Stimulated activated CD8-positive, alpha-beta memory T cell treated with anti-CD3 and anti-CD28 coated beads, Interleukin-15, amount 100 ng/mL, for 48 hours (primary cell): ENCODE measurements around the gene LANCL2.

ENCODE experiments used
- DNase-seq, 2 donors: peaks; one replicate each; pipeline ENCODE4 v3.0.0-alpha.2; 2020; ENCODE audit warnings: low read depth in 2 of 2

The LANCL2 gene

DNA sequence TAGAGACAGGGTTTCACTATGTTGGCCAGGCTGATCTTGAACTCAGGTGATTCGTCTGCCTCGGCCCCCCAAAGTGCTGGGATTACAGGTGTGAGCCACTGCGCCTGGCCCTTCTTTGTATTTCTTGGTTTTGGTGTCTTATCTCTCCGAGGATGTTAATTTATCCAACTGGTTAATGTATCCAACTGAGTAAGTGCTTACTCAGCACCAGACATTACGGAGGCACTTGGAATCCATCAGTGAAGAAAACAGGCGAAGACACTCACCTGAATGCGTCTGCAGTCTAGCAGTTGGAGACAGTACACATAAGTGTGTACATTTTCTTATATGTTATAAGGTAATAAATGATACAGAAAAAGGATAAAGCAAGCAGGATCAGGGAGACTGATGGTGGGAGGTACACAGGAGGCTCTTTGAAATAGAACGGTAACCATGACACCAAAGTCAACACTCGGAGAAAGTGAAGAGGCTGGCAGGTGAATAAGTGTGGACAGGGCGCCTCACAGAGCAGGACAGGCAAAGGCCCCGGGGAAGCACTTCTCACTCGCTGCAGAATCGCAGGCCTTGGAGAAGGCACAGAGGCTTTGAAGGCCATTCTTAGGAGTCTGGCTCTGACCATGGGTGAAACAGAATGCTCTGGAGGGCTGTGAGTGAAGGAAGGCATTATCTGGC, 73.1 kb downstream of the LANCL2 start:
- no peak for DNase-seq

DNA sequence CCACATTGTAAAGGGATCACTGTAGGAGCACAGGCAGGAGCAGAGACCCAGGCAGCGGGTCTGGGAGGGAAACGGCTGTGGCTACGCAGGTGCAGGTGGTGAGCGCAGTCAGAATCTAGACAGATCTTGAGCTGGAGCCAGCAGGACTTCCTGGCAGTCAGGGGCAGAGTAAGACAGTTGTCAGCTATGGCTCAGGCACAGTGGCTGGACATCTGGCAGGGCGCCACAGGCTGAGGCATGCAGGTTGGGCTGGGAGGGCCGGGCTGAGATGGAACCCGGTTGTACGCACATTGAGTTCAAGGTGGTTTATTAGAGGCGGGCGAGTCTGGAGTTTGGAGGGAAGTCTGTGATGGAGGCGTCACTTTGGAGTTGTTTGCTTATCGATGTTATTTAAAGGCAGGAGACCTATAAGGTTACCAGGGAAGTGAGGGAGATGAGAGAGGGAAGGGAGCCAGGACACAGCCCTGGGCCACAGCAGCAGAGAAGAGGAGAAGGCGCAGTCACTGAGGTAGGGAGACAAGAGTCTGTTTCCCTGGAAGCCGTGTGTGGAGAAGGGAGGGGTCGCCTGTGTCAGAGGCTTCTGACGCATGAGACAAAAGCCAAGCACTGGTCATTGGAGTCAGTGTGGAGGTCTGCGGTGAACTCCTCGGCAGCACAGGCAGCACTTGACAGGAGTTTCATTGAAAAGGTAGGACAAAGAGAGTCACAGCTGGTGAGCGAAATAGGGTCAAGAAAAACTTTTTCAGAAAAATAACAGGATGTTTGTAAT, 73.8 kb downstream of the LANCL2 start:
- no peak for DNase-seq

- DNase-seq, result no peak
Measured at GRCh38 chr7:55439627-55440026, 74.5 kb downstream of the LANCL2 start.

DNA sequence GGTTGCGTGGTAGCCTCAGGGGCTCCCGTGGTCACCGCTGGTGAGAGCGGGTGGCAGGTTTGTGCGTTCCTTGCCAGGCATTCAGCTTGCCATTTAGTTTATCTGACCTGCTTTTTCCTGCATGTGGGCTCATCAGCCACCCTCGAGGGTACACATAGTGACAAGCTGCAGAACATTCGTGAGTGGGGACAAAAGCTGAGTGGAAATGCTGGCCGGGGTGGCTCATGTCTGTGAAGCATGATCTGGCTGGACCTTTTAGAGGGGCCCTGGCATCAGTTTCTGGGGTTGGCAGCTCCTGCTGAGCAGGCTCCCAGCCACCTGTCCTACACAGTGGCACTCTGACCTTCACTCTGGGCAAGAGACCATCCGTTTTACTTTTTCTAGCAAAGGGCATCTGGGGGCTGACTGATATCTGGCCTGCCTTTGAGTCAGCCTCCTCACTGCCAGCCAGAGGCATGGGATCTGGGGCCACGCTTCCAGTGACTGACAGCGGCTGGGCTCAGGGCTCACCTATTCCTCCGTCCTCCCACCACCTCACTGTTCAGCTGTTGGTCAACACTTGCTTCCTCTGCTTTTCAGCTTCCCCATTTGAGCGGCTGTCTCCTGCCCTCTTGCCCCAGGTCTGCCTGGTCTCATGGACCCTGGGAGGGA, 75.0 kb downstream of the LANCL2 start:
- DNase-seq, result no peak

GRCh38 chr7:55441002-55441401, 75.9 kb downstream of the LANCL2 start:
- DNase-seq, result no peak

GRCh38 chr7:55441774-55442522, 76.8 kb downstream of the LANCL2 start:
- DNase-seq, result no peak

DNA sequence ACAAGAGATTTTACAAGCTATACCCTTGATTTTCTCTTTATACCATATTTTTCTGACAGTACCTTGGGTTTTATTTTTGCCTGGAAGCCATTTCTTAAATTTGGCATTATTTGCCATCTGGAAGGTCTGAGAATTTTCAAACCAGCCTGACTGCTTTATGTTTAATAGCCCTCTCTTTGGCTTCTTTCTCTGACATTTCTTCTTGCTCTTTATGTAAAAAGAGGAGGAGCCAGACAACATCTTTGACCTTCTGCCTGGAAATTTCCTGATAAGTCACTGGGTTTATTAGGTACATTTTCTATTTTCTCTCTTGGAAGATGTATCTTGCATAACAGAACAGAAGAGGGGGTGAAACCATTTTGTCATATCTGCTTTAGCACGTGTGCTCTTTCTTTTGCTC, 79.6 kb downstream of the LANCL2 start:
- no peak for DNase-seq

DNA sequence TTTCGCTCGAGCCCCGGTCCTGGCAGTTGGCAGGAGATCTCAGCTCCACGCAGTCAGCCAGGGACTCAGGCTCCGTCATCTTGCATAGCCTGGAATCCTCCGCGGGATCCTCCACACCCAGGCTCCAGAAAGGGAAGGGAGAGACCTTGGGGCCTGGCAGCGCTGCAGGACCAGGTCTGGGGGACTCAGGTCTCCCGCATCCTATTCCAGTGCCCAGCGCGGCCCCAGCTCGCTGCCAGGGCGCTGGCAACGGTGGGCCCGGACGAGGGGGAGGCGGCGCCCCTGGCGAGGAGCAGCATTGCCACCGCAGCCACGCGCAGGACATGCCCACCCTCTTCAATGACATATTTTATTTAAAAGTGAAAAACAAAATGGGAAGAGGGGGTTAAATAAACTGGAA, 83.4 kb downstream of the LANCL2 start:
- DNase-seq, result no peak

- DNase-seq, result no peak
Measured at GRCh38 chr7:55449205-55449991, 84.3 kb downstream of the LANCL2 start.

DNA sequence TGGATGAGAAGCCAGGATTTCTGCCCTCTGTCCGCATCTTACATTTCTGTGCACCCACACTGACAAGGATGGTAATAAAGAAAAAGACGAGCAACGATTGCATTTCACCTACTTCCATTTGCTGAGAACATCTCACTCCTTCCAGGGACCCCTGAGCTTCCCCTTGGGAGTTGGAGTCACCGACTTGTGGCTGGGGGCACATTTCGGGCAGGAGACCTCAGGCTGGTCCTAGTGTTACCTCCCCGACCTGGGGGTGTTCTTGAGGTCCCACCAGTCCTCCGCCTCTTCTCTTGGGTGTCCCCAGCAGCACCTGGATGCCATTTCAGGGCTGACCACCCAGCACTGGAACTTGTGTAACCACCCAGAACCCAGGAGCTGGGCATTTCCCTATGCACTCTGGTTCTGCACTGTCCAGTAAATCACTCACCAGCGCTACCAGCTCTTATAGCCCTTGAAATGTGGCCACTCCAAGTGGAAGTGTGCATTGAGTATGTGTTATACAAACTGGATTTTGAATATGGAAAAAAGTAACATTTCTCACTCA, 84.9 kb downstream of the LANCL2 start:
- DNase-seq, result no peak

DNA sequence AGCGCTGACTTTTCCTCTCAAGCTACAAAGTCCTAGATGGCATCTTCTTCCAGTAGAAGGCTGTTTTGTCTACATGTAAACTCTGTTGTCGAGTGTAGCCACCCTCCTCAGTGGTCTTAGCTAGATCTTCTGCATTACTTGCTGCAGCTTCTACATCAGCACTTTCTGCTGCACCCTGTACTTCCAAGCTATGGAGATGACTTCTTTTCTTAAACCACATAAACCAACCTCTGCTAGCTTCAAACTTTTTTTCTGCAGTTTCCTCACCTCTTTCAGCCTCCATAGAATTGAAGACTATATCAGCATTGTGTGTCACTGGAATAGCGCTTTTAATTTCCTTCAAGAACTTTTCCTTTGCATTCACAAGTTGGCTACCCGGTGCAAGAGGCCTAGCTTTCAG, 87.8 kb downstream of the LANCL2 start:
- no peak for DNase-seq

DNA sequence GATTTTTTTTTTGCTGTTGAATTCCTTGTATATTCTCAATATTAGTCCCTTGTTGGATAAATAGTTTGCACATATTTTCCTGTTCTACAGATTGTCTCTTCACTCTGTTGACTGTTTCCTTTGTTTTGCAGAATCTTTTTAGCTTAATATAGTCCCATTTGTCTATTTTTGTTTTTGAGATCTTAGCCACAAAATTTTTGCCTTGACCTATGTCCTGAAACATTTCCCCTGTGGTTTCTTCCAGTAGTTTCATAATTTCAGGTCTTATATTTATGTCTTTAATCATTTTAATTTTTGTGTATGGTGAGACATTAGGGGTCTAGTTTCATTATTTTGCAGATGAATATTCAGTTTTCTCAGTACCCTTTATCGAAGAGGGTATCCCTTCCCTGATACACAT, 92.7 kb downstream of the LANCL2 start:
- DNase-seq, result no peak

DNA sequence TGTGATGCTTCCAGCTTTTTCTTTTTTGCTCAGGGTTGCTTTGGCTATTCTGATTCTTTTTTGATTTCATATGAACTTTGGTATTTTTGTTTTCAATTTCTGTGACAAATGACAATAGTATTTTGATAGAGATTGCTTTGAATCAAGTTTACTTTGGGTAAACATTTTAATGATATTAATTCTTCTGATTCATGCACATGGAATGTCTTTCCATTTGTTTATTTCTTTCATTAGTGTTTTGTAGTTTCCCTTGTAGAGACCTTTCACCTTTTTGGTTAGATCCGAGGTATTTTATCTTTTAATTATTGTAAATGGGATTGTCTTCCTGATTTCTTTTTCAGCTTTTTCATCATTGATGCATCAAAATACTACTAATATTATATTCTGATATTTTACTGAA, 93.2 kb downstream of the LANCL2 start:
- no peak for DNase-seq

DNA sequence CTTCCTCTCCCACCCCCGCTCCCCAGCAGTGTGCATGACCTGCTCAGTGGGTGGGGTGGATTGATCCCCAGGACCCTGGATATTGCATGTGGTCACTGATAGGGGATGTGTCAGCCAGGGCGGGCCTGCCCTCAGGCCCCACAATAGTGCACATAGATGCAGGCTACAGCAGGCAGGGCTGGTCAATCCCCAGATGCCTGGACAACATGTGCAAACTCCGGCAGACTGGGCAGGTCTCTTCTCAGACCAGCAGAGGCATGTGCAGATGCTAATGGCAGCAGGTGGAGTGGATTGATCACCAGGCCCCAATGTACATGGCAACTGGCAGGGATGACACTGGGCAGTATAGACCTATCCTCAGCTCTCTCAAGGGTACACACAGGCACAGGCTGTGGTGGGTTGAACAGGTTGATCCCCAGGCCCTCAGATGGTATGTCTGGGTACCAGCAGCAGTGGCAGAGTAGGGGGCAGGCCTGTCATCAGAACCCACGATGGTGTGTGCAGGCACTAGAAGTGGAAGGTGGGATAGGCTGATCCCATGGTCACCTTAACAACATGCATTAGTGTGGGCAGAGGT, 98.6 kb downstream of the LANCL2 start:
- no peak for DNase-seq

- no peak for DNase-seq
Measured at GRCh38 chr7:55464422-55464821, 99.3 kb downstream of the LANCL2 start.

- DNase-seq, result no peak
Measured at GRCh38 chr7:55465691-55466090, 100.6 kb downstream of the LANCL2 start.

GRCh38 chr7:55467047-55467593, 102.0 kb downstream of the LANCL2 start:
- no peak for DNase-seq

DNA sequence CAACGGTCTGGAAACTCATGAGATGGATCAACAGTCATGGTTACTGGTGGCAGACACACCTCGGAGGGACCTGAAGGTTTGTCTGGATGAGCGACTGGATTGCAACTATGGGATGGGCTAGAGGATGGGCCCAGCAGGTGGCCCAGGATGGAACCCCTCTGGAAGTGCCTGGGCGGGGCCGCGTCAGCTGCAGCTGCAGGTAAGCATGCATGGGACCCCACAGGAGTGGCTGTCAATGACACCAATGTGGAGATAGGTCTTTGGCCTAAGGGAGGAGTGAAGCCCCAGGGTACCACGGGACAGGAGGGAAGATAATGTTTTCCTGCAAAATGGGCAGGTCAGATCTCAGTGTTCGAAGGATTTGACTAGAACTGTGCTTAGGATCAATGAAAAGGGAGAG, 103.4 kb downstream of the LANCL2 start:
- DNase-seq, result no peak

DNA sequence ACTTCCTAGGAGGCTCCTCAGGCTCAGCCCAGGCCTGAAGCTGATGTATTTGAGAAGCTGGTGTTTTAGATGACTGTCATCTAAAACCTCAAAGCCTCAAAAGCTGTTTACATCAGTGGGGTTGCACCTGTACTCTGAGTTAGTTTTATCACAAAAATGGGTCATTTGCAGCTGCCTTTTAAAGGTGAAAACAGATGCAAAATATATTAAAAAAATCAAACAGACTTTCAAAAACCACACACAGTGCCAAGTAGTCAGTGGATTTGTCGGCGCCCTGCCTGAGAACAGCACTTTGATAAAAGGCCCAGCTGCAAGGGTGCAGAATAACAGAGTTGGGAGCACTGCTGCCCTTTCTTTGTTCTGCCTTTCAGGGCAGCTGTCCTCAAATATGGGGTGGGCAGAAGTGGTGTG, 104.1 kb downstream of the LANCL2 start:
- DNase-seq, result no peak

DNA sequence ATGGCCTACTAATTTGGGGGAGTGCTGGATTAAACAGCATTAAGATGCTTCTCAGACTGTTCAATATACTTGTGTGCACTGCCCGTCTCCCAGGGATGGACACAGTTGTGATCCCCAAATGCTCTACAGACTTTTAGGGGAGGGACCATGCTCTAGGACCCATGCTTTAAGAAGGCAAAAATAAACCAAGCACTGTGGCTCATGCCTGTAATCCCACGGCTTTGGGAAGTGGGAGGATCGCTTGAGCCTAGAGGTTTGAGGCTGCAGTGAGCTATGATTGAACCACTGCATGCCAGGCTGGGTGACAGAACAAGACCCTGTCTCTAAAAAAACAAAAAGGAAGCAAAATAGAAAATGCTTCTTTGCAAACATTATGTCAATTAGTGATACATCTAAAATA, 104.6 kb downstream of the LANCL2 start:
- no peak for DNase-seq

DNA sequence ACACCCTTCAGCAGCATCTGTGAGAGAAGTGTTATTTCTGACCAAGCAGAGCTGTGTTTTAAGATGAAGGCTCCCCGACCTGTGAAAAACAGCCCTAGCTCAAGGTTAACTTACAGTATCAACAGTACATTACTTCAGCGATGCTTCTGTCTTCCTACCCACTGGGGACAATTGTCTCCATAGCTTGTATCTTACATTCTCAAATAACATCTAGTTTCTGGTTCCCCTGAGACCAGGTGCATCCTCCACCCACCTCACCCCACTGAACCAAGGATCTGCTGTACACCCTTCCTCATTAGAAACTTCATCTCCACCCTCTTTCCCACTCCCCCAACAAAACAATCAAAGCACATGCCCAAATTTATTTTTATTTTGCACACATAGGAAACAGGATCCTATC, 105.1 kb downstream of the LANCL2 start:
- DNase-seq, result no peak
